Stimulated activated CD8-positive, alpha-beta memory T cell treated with anti-CD3 and anti-CD28 coated beads, Interleukin-12 subunit alpha, Interleukin-12 subunit beta, amount 100 ng/mL, for 24 hours (primary cell): ENCODE data around the gene MBD4.

Source experiments
- DNase-seq: peaks from one replicate; pipeline ENCODE4 v3.0.0-alpha.2; 2020; ENCODE audit errors: extremely low read depth

MBD4 gene

DNA sequence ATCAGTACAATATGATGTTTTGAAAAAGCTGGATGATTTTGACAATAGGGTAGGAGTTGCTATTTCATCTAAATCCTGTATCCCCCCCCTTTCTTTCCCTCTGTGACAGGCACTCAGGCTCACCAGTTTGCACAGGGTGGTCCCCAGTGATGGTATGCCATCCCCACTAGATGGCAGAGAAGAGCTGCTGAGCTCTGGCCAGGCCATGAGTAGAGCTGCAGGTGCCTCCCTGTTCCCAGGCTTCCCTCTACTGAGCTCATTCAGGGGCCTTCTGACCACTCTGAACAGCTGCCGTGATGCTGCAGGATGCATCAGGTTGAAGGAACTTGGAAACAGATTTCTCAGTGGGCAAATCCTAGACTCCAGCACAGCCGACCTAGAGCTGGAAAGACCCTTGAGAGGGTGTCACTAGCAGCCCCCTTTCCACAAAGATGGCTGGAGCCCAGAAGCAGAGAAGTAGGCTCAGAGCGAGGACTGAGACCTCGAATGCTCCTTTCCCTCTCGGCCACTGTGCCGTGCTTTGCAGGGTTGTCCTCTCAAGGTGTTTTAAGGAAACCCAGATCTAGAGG is 56.4 kb downstream of the MBD4 start:
- DNase-seq = no peak

GRCh38 chr3:129382366-129382765 is 57.4 kb downstream of the MBD4 start:
- no peak for DNase-seq
